ENCODE results near the gene ABI2. TPM values are rescaled to one million over a fixed set of nuclear protein-coding genes. Genes with fewer than 3 reads are reported as not detected.

Gene ABI2
- total RNA-seq, 1 donor from 2014 or later = 161 TPM

- peaks cover 57% of the 10 kb centered on the region for H3K79me2 ChIP-seq (ENCODE audit: low read depth)
- H3K9me3 ChIP-seq (ENCODE audit: low read depth) = no peaks in the 10 kb centered on the region
- peak; percentile 74 for DNase-seq (ENCODE audit: low spot score)
- peak overlapping the region; percentile 35 for H2AFZ ChIP-seq (replicated peaks)
- no peaks in the 10 kb centered on the region for H3K27me3 ChIP-seq
- TF ChIP-seq EZH2 (IDR thresholded peaks at IDR 0.05) = no peak
- no peak for TF ChIP-seq EZH2phosphoT487 (IDR thresholded peaks at IDR 0.05)
- TF ChIP-seq CTCF (IDR thresholded peaks at IDR 0.05) = no peak
- peaks cover 10% of the 10 kb centered on the region for H3K9me3 Mint-ChIP-seq
- H3K27me3 Mint-ChIP-seq (ENCODE audit: insufficient read depth, low read depth) = peaks cover 6% of the 10 kb centered on the region
- peak overlapping the region; percentile 87 for H3K4me3 ChIP-seq
- peaks cover 22% of the 10 kb centered on the region for H3K4me1 ChIP-seq
- peak overlapping the region; percentile 98 for H3K4me3 Mint-ChIP-seq
- peak overlapping the region; percentile 94 for H3K4me2 ChIP-seq
- peak overlapping the region; percentile 97 for H3K27ac Mint-ChIP-seq
- peaks cover 28% of the 10 kb centered on the region for H3K4me1 Mint-ChIP-seq
- peak overlapping the region; percentile 73 for H3K9ac ChIP-seq
- peaks cover 47% of the 10 kb centered on the region for H4K20me1 ChIP-seq (ENCODE audit: low read depth)
- peaks cover 23% of the 10 kb centered on the region for H3K36me3 Mint-ChIP-seq
- peak overlapping the region; percentile 99 for H3K27ac ChIP-seq
- peaks cover 33% of the 10 kb centered on the region for H3F3A ChIP-seq (ENCODE audit: low read depth)
- H3K36me3 ChIP-seq = no peaks in the 10 kb centered on the region
These were observed 756 bp downstream of the ABI2 start for GRCh38 chr2:203328760-203329540.

DNA sequence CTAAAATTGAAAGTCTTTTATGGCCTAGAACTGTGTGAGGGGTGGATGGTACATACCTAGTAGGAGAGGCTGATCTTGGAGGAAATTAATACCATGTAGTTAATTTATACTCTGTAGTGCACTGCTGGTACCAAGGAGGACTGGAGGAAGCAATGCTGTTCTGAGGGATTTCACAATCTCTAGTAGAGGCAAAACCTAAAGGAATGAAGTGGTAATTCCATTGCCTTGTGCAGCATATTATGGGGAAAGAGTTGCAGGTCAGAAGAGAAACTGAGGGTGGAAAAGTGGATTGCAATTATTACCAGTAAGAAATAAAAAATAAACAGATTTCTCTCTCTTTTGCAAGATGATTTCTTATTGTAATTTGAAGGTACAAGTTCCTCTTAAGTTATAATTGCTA is 2.2 kb downstream of the ABI2 start:
- Histone ChIP-seq H4K20me1 (ENCODE audit: low read depth) (peaks cover 62% of the 10 kb centered on the region), H3K9me3 (ENCODE audit: low read depth) (no peaks in the 10 kb centered on the region), H3K4me2 (peak overlapping the region; percentile 94), H3K4me1 (peaks cover 22% of the 10 kb centered on the region), H3K36me3 (no peaks in the 10 kb centered on the region), H3K9ac (peak overlapping the region; percentile 23), H3K4me3 (peak overlapping the region; percentile 87), H3K27me3 (no peaks in the 10 kb centered on the region), H2AFZ (replicated peaks) (no peak overlapping the region), H3K27ac (no peak overlapping the region), H3F3A (ENCODE audit: low read depth) (peaks cover 33% of the 10 kb centered on the region), H3K79me2 (ENCODE audit: low read depth) (peaks cover 72% of the 10 kb centered on the region)
- Mint-ChIP-seq H3K27ac (no peak overlapping the region), H3K27me3 (ENCODE audit: insufficient read depth, low read depth) (peaks cover 6% of the 10 kb centered on the region), H3K9me3 (peaks cover 16% of the 10 kb centered on the region), H3K4me3 (peak overlapping the region; percentile 98), H3K4me1 (peaks cover 28% of the 10 kb centered on the region), H3K36me3 (peaks cover 34% of the 10 kb centered on the region)
- DNase-seq (ENCODE audit: low spot score) = no peak
- TF ChIP-seq CTCF (IDR thresholded peaks at IDR 0.05) = no peak
- no peak for TF ChIP-seq EZH2phosphoT487 (IDR thresholded peaks at IDR 0.05)
- no peak for TF ChIP-seq EZH2 (IDR thresholded peaks at IDR 0.05)

DNA sequence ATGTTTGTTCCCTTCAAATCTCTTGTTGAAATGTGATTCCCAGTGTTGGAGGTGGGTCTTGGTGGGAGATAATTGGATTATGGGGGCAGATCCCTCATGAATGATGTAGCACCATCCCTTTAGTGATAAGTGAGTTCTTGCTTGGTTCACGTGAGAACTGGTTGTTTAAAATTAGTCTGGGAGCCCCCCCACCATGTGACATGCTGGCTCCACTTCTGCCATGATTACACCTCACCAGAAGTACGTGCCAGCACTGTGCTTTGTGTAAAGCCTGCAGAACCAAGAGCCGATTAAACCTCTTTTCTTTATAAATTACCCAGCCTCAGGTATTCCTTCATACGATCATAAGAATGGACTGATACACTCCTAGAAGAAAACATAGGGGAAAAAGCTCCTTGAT is 10.1 kb downstream of the ABI2 start:
- DNase-seq (ENCODE audit: low spot score) = no peak
- Histone ChIP-seq H3F3A (ENCODE audit: low read depth) (no peaks in the 10 kb centered on the region), H4K20me1 (ENCODE audit: low read depth) (peaks cover 86% of the 10 kb centered on the region), H3K27me3 (no peaks in the 10 kb centered on the region), H3K4me3 (no peak overlapping the region), H2AFZ (replicated peaks) (no peak overlapping the region), H3K4me1 (peaks cover 21% of the 10 kb centered on the region), H3K4me2 (peak overlapping the region; percentile 9), H3K9ac (no peak overlapping the region), H3K27ac (no peak overlapping the region), H3K79me2 (ENCODE audit: low read depth) (peaks cover 100% of the 10 kb centered on the region), H3K36me3 (no peaks in the 10 kb centered on the region), H3K9me3 (ENCODE audit: low read depth) (no peaks in the 10 kb centered on the region)
- H3K4me3 Mint-ChIP-seq = no peak overlapping the region
- H3K9me3 Mint-ChIP-seq = peaks cover 18% of the 10 kb centered on the region
- peaks cover 9% of the 10 kb centered on the region for H3K4me1 Mint-ChIP-seq
- H3K27me3 Mint-ChIP-seq (ENCODE audit: insufficient read depth, low read depth) = no peaks in the 10 kb centered on the region
- H3K27ac Mint-ChIP-seq = no peak overlapping the region
- H3K36me3 Mint-ChIP-seq = peaks cover 64% of the 10 kb centered on the region
- no peak for TF ChIP-seq CTCF (IDR thresholded peaks at IDR 0.05)
- no peak for TF ChIP-seq EZH2 (IDR thresholded peaks at IDR 0.05)
- no peak for TF ChIP-seq EZH2phosphoT487 (IDR thresholded peaks at IDR 0.05)

All from neural progenitor cell (in vitro differentiated cells).